GM21447 (cell line): ENCODE results near the gene TNIK.
"Not testable (repeated sequence)": the region's sequence is repeated elsewhere in the genome, so short reads cannot be mapped to it uniquely, and the experiment has no call there.

ENCODE experiments used
- ATAC-seq: cut with Tn5 transposase; IDR thresholded peaks from one replicate; pipeline ENCODE4 v1.9.1; 2021; ENCODE audit not compliant: unreplicated experiment

Gene TNIK

GRCh38 chr3:171366738-171367137 is 93.5 kb downstream of the TNIK start:
- not testable (repeated sequence) for ATAC-seq

GRCh38 chr3:171366043-171366442 is 94.2 kb downstream of the TNIK start:
- no peak for ATAC-seq

GRCh38 chr3:171365489-171365888 is 94.7 kb downstream of the TNIK start:
- ATAC-seq: no peak

DNA sequence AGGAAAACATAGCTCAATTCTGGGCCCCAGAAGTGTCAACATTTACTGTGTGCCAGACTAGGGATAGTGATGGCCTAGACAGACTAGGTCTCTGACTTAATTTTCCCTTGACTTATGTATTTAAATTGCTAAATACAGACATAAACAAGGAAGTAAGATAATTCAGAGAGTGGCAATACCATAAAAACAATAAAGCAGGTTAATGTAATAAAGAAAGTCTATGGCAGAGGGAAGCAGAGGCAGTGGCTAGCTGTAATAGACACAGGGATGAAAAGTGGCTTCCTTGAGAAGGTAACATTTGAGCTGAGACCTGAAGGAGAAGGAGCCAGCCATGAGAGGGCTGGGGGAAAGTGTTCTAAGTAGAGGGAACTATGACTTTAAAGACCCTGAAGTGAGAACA is 95.7 kb downstream of the TNIK start:
- ATAC-seq: no peak

- no peak for ATAC-seq
These were observed 97.0 kb downstream of the TNIK start for GRCh38 chr3:171363202-171363601.

DNA sequence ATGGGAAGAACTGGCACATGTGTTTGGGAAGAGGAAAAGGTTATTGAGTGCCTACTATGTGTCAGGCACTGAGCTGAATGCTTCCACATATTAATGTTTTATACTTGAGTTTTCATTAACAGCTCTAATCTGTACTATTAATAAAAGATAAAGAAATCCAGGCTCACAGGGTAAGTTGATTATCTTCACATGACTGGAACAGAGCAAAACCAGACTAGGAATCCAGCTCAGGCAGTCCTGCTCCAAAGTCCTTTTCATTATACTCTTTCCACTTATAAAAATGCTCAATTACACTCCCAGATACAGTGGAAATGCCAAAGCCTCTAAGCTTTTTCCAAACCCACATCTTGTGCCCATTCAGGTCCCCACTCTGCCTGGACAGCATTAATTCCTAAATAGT is 97.6 kb downstream of the TNIK start:
- ATAC-seq: no peak

DNA sequence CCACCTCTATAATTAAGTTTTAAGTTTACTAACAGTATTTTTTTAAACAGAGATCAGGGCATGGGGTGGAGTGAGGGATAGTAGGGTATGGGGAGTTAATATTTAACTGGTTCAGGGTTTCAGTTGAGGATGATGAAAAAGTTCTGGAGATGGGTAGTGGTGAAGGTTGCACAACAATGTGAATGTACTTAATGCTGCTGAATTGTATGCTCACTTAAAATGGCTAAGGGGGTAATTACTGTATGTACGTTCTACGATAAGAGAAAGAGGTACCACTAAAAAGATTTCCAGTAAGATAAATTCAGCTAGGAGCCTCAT is 101.4 kb downstream of the TNIK start:
- no peak for ATAC-seq

DNA sequence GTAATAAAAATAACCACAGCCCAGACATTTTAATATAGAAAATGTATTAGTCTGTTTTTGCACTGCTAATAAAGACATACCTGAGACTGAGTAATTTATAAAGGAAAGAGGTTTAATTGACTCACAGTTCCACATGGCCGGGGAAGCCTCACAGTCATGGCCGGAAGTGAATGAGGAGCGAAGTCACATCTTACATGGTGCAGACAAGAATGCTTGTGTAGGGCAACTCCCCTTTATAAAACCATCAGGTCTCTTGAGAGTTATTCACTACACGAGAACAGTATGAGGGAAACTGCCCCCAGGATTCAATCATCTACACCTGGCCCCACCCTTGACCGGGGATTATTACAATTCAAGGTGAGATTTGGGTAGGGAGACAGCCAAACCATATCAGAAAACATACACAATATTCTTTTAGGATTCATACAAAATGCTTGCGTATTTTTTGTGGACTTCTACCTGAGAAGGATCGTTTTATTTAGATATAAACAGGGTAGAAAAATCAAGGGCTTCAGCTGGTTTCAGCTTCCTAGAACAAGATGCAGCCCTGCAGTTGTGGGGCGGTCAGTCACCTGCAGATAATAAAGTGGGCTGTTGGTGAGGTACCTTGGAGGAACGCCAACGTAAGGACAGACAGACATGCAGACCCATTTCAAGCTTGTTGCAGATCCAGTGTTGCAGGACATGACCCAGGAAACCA is 101.9 kb downstream of the TNIK start:
- no peak for ATAC-seq

- ATAC-seq: no peak
These were observed 102.5 kb downstream of the TNIK start for GRCh38 chr3:171357721-171358120.

GRCh38 chr3:171356251-171356650 is 104.0 kb downstream of the TNIK start:
- no peak for ATAC-seq

DNA sequence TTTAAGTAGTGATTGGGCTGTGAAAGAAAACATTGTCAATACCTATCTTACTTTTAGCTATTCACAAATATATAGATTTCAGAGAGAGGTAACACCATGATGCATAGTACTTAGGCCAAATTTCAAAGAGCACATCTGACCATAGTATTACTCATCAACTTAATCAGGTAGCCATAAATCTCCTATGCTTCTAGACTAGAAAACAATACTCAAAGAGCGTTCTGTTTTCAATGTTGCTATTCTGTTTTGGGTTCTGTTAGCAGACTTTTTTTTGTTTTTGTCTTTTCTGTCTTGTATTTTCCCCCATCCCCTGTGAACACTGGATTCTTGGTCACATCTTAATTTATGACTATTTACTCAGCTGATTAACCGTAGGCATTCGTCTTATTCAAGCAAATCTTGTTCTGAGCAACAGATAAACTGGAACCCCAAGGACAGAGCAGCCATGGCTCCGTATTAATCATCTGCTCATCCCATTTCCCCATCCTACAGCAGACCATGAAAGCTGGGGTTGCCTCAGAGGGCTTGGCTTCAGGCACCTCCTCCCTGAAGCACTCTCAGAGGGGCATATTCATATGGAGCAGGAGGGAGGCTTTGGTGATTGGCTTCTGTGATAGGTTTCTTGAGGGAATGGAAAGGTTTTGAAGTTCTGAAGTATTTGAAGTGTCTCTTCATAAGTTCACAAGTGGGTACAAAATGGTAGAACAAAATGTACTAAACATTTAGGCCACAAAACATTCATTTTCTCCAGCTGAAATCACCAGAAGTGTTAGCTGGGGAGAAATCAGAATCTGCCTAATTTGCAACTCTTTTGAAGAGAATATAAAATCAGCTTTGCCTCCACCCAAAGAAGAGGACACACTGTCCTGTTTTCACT is 105.3 kb downstream of the TNIK start:
- ATAC-seq: no peak

DNA sequence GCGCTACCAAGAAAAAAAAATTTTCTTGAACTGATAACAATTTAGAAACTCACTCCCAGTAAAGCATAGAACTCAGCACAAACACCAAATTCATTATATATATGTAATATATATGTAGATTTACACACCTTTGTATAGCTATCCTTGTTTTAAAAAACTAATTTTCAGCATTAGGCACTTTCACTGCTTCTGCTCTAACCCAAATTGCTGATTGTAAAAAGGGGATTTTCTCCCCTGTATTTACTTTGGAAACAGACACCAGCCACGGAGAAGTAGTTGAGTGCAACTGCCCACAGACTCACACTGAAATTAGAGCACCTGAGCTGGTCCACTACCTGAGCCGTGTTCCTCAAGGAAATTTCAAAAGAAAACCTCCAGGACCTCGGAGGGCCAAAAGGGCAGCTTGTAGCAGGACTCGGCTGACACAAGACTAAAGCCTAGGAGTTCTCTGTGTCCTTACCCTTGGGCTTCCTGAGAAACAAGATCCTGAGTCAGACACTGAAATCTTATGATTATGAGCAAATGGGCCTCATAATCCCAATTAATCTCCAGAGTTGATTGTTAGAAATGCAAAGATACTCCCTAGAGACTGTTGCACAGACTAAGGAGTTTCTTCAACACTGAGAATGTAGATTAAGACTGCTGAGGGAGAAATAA is 106.0 kb downstream of the TNIK start:
- no peak for ATAC-seq

GRCh38 chr3:171353423-171353822 is 106.8 kb downstream of the TNIK start:
- ATAC-seq: no peak

- ATAC-seq: no peak
These were observed 107.7 kb downstream of the TNIK start for GRCh38 chr3:171352387-171352935.

DNA sequence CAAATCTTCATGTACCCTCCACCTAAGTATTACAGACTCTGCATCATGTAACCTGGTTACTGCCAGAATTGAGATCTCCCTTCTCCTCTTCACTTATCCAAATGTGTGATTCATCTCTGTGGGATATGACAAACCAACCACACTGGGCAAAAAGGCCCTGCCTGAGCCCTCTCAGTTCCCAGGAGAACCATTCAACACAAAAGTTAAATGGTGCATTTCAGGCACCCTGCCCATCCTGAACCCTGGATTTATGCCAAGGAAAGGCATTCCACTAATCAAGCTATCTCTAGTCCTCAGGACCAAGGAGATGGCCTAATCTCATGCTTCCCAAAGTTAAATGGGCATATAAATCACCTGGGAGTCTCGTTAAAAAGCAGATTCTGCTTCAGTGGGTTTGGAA is 108.5 kb downstream of the TNIK start:
- no peak for ATAC-seq

DNA sequence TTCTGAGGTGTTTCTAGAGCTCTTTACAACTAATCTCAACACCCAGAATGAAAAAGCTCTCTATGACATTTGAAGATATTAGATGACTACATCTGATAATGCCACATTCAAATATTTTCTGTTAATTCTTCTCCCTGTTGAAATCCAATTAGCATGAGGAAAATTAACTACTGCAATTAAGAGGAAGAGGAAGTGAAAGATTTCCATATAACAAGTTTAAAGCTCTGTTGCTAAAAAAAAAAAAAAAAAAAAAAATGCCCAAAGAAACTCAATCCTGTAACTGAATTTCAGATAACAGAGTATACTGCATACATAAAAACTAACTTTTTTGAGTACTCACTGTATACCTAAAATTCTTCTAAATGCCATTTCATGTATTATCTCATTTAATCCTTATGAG is 109.8 kb downstream of the TNIK start:
- no peak for ATAC-seq

DNA sequence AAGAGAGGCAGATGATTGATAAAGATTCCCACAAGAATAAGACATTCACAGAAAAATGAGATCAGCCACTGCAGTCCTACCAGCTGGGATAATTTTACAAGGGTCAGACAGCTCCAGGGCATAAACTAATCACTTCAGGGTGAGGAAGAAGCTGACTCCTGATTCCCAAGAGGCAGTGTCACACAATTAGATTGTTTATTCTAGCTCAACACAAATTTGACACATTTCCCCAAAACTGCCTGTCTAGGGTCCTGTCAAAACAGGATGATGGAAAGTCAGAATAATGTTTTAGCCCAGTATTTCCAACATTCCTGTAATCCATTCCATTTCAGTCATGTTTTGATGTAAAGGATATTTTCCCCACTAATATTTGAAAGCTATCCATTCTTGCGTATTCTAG is 110.8 kb downstream of the TNIK start:
- ATAC-seq: no peak

GRCh38 chr3:171348121-171348520 is 112.1 kb downstream of the TNIK start:
- no peak for ATAC-seq

- peak; percentile 70 for ATAC-seq
These were observed 112.7 kb downstream of the TNIK start for GRCh38 chr3:171347301-171348039.

DNA sequence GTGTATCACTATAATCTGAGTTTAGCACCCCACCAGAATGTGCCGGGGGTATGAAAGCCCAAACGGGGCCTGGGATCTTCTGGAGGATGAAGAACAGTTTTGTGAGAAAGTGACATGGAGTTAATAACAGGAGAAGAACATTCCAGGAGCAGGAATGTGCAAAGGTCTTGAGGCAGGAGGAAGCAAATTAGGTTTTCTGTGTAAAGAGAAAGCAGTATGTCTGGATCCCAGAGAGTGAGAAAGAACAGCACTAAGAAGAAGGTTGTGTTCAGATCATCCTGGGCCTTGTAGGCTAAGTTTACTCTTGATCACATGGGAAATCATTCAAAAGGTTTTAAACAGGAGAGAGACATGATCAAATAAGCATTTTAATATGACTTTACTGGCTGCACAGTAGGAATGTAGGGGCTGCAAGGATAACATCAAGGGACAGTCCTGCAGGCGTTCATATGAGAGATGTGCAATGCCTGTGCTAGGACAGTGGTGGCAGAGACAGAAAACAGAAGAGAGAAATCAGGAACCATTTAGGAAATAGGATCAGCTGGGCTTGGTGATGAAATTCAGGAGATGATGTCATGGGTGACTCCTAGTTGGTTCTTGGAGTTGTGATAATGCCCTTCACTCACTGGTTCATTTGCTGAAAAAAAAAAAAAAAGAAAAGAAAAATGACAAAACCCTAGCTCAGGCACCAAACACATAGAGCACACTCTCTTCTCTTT is 113.5 kb downstream of the TNIK start:
- ATAC-seq: no peak
